Right forelimb (tissue), 1 donor: Measurements from ENCODE around the gene SGCB.

Source experiments
- DNase-seq: peaks from one replicate; pipeline ENCODE4 v3.0.0-alpha.2; 2018

The SGCB gene

GRCh38 chr4:52019936-52020657 lies 18.0 kb downstream of the SGCB start, which contains the start of gene LRRC66:
TSS of gene LRRC66 (minus strand) at chr4:52020363. CDS start at chr4:52017613, 2,750 bp downstream.
- DNase-seq: no peak

DNA sequence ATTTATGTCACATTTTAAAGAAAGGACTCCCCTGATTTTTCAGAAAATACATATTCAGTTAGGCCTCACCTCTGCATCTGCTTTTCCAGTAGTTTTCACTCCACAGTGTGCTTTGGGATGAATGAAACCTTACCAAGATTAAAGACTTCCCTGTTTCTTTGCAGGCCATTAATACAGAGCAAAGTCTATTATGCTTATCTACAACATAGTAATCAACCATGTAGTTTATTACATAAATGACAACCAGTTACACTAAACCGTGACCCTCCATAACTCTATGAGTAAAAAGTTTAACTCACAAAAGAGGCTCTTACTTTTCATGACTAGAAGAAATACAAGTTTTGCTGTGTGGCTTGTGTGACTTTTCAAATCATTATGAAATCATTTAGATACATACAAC lies 20.3 kb downstream of the SGCB start:
- no peak for DNase-seq

DNA sequence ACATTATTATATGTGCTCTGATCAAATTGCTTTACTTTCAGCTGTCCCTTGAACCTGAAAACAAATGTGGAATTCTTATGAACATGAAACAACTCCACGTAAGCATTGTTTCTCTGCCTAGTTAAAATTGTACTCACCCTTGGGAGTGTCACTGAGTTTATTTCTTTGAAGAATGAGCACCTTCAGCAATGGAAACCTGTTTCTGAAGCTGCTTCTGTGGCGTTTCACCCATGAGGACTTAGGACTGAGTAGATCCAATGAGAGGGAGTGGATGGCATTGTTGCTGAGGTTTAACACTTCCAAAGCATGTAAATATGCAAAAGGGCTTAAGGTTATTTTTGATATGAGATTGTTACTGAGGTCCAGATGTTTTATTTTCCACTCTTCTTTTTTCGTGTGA lies 21.1 kb downstream of the SGCB start:
- no peak for DNase-seq

DNA sequence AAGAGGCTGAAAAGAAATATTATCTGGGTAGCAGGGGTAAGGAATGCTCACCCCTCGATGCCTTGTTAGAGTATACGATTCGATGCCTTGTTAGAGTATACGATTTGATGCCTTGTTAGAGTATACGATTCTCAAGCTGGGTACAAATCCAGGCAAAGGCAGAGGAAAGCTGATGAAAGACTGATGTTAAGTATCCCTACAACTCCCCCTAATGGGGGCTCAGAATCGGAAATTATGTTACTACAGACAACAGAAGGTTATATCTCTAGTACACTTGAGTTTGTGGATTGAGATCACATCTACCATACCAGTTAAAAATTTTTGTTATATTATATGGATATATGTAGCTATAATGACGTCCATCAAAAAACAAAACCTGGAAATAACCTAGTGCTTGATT lies 22.7 kb downstream of the SGCB start:
- DNase-seq: no peak

DNA sequence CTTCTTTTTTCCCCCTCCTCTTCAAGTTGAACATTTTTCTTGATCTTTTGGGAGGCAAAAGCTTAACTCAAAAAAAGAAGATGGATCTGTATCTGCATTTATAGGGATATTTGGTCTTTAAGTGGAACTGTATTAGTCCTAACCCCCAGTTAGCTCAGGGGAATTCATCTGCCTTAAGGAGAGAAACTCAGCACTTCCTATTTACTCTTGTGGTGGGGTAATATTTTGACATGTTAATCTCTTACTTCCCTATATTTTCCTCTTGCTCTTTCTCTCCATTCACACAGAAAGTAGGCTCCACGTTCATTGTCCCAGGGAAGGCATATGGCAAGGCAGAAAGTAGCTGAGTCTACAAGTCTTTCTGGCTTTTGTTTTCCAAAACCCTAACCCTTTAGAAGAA lies 23.2 kb downstream of the SGCB start:
- no peak for DNase-seq

DNA sequence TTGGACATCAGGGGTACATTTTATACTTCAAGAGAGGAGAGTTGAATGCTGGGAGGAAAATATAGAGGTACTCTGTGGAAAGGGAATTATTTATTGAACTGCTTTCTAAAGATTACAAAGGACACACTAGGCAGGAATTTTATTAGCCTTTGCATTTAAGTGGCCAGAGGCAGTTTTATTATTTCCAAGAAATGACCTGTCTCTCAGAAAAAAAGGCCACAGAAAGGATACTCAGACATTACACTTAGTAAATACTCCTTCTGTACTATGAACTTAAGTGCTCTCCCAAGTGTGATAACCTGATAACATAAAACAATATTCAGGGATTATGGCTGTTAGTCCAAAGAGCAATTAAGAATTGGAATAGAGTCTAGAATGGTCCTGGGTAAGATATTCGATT lies 25.4 kb downstream of the SGCB start:
- no peak for DNase-seq

GRCh38 chr4:52010986-52011385 lies 27.1 kb downstream of the SGCB start:
- no peak for DNase-seq

- DNase-seq: no peak
Observed at GRCh38 chr4:52006887-52007286, 31.2 kb downstream of the SGCB start.

DNA sequence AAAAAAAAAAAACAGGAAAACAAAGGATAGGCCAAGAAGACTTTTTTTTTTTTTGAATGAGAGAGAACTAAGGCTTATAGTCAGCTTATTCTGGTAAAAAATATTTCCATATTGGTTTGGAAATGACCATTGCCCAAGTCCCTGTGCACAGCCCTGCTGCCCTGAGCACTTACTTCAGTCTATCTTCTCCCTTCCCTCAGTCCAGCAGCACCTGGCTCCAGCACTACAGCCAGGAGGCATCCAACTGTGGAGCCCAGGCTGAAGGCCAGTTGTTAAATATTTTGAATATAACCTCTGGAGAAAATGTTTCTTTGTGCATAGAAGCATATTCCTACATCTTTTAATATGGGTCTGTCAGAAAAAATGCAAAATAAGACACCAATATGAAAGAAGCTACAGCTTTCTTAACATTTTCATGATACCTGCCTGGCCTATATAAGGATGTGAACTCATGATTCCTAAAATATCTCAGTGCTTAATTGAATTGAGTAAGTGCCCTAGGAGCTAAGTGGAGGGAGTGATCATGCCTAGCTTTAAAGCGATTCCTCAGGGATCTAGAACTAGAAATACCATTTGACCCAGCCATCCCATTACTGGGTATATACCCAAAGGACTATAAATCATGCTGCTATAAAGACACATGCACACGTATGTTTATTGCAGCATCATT lies 32.4 kb downstream of the SGCB start:
- DNase-seq: no peak

- DNase-seq: no peak
Observed at GRCh38 chr4:52004414-52004813, 33.7 kb downstream of the SGCB start.

DNA sequence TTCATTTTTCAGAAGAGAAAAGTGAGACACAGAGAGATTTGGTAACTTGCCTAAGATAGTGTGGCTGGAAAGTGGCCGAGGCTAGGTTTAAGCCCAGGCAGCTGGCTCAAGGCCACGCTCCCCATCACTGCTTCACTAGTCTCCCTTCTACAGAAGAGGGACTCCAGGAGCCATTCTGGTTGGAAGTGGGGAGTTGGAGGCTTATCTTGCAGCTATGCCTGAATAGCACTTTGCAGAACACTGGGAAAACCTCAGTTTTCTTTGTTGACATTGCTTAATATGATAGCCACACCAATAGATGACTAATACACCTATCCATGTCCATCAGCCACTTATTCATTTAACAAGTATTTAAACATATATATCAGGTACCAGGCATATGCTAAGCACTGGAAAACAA lies 36.5 kb downstream of the SGCB start:
- no peak for DNase-seq

DNA sequence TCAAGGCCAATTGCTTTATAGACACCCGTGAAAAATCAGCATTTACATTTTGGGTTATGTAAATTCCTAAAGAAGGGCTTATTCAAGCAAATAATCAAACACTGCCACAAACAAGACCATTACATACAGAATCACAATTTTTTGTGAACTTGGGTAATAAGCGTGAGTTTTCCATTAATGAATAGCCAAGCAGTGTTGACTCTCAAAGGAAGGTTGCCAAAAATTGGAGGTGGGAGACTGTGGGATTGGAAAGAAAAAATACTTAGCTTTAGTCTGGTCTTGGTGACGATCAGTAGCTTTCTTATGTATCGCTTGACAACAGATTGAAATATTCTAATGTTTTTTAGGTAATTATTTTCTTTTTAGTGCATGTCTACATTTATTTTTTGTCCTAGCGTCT lies 38.8 kb downstream of the SGCB start:
- no peak for DNase-seq

- no peak for DNase-seq
Observed at GRCh38 chr4:51998837-51999236, 39.3 kb downstream of the SGCB start.

DNA sequence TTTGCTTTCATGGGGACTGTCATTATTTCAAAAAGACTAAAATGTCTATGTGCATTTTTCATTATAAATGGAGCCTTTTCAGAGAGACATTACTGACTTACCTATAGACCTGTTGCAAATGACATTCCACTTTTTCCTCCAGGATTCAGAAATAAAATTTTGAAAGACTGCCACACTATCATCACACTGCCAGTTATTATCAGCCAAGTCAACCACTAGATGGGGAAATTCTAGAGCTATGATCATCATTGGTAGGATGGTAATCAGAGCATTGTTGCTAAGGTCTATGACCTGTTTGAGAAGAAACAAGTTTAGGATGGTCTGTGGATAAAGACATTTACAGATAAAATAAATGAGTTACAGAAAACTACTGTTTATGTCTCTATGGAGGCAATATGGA lies 40.5 kb downstream of the SGCB start:
- DNase-seq: no peak

GRCh38 chr4:51995647-51996220 lies 42.4 kb downstream of the SGCB start:
- no peak for DNase-seq
